ENCODE measurements around the gene LGI2. TPM values are rescaled to one million over a fixed set of nuclear protein-coding genes. Genes with fewer than 3 reads are reported as not detected.

The LGI2 gene
- total RNA-seq, 1 donor from 2014 or later: 0.13 TPM

DNA sequence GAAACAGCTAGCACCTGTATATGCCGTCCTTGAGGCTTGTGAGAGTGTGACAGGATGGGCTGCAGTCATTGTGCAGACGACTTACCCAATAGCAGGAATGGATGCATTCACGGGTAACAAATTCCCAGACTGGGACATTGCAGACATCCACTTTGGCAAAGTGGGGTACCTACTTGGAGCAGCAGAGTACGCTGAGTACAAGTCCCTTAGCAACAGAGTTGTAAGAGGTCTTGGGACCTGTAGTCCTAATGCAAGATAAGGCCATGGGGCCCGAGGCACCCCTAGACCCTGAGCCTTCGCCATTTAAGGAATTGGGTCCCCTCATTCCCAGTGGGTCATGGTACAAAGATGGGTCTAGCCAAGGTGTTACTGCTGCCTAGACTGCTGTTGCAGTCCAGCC is 62.5 kb downstream of the LGI2 start:
- DNase-seq (ENCODE audit: low read depth, low spot score): no peak

DNA sequence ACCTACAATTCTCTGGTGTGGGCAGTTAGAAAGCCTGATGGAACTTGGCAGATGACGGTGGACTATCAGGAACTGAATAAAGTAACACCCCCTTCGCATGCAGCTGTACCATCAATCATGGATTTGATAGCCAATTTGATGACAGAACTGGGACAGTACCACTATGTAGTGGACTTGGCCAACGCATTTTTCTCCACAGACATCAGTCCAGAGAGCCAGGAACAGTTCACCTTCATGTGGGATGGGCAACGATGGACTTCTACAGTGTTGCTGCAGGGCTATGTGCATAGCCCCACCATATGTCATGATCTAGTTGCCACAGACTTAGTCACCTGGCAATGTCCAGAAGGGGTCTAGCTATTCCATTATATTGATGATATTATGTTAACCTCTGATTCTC is 63.4 kb downstream of the LGI2 start:
- DNase-seq (ENCODE audit: low read depth, low spot score): no peak

DNA sequence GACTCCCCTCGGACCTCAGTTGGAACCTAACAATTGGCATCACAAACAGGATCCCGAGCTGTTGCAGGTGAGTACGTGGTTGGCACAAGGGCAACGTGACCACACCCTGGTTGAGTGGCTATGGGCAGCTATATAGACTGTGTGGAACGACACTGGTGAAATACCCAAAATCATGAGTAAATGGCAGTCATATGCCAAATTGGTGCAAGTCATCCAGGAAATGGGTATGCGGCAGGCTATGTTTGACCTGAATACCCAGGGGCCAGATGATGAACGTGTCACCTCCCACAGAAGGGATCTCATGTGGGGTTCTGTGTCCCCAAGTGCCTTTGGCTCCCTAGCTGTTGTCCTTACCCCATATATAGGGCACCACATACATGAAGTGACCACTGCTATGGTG is 64.7 kb downstream of the LGI2 start:
- no peak for DNase-seq (ENCODE audit: low read depth, low spot score)

DNA sequence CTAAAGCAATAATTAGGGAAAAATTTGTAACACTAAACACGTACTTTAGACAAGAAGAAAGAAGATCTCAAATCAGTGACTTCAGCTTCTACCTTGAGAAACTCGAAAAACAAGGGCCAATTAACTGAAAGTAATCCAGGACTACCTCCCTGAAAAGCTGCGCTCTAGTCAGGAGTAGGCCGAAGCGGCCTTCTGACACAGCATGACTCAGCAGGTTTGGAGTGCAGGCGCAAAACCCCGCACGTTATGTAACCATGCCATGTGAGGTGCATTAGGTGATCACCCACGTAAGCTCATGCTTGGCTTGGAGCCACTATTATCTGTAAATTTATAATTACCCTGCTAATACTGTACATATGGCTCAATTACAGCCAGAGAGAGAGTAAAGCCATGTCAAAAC is 65.1 kb downstream of the LGI2 start:
- no peak for DNase-seq (ENCODE audit: low read depth, low spot score)

DNA sequence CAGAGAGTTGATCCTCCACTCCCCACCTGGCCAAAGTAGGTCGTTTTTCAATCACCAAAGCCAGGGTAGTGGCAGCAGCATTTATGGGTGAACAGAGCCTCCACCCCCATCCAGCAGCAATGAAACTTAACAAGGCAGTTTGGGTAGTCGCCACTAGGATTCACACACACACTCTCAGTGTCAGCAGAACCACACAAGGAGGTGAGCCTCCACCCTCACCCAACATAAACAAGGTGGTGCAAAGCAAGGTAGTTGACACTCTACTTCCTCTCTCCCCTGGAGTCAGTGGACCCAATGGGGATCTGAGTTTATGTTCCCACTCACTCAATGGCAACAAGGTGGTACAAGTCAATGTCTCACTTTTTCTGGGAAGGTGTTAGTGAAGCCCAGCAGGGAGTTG is 67.5 kb downstream of the LGI2 start:
- no peak for DNase-seq (ENCODE audit: low read depth, low spot score)

DNA sequence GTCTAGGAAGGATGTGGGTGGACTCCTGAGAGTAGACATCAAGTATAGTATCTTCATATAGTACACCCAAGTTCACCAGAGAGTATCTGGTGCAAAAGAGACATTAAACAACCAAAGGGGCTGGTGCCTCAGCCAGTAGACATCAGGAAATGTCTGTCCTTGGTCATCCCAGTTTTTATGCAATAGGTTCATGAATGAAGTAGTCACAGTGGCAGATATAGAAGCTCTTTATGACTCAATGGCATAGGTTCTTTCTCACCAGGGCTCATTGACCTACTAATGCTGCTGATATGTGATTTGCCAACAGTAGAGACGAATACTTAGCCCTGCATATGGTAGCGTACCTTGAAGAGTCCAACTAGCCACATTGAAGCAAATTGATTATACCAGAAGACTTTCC is 72.9 kb downstream of the LGI2 start:
- DNase-seq (ENCODE audit: low read depth, low spot score): no peak

DNA sequence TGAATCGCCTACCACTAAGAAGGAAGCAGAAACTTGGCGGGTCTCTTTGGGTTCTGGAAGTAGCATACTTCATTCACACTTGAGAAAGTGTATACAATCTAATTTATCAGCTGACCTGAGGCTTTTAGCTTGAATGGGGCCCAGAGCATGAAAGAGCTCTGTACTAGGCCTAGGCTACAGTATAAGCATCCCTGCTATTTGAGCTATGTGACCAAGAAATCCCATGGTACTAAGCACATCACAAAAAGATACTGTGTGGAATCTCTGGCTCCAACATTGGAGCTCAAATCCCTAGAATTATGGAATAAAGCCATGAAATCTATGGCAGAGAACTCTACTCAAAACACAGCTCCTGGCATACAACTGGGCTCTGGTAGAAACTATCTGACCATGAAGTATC is 74.0 kb downstream of the LGI2 start:
- DNase-seq (ENCODE audit: low read depth, low spot score): no peak

DNA sequence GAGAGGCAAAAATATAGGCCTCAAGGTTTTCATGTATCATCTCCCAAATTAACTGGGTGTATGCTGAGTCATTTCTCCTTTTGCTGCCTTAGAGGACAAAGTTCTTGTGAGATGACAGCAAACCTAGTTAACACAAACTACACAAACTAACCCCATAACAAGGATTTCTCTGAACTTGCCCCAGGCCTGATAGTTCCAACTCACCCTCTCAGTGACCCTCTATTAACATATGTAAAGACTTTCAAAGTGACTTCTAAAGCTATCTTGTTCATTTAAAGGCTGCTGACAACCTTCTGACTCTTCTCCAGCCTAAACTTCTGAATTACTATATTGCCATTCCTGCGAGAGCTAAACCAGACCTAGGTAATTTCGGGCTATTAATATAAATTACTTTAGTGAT is 74.7 kb downstream of the LGI2 start:
- DNase-seq (ENCODE audit: low read depth, low spot score): no peak

DNA sequence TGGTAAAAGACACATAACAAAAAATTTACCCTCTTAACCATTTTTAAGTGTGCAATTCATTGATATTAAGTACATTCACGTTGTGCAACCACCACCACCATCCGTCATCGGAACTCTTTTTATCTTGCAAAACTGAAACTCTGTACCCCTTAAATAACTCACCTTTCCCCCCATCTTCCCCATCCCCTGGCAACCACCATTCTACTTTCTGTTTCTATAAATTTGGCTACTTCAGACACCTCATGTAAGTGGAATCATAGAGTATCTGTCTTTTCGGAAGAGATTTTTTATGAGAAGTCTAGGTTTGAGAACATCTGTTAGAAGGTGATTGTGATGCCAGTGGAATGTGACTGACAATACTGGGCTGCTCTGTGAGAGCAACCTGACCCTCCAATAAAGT is 78.1 kb downstream of the LGI2 start:
- no peak for DNase-seq (ENCODE audit: low read depth, low spot score)

DNA sequence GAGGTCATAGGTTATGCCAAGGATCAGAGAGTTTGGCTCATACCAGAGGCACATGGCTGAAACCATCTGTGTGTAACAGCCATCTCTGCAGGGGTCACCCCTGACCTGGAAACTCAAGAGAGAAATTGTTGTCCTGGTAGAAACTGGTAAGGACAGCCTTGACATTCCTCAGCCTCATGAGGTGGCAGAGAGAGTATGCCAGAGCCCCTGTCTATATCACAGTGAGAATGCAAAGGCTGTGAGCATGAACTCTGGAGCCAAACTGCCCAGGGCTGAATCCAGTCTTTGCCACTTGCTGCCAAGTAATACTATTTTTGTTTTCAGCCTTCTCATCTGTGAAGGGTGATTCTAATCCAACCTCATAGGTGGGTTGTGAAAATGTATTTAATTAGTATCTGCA is 80.8 kb downstream of the LGI2 start:
- no peak for DNase-seq (ENCODE audit: low read depth, low spot score)

Other genes starting within 250 kb of the LGI2 start
- gene SOD3, start 235.4 kb downstream of the LGI2 start, total RNA-seq: not detected in 2 replicates
- gene CCDC149, start 117.9 kb downstream of the LGI2 start, total RNA-seq: 6.8 and 11.1 TPM in 2 replicates
- gene SEPSECS, start 129.5 kb upstream of the LGI2 start, total RNA-seq: 8.2 and 9.8 TPM in 2 replicates
- gene PI4K2B, start 203.1 kb upstream of the LGI2 start, total RNA-seq: 27.2 and 35.7 TPM in 2 replicates

Measured in pulmonary artery endothelial cell (primary cell).